ENCODE results near the gene CNNM3.

DNA sequence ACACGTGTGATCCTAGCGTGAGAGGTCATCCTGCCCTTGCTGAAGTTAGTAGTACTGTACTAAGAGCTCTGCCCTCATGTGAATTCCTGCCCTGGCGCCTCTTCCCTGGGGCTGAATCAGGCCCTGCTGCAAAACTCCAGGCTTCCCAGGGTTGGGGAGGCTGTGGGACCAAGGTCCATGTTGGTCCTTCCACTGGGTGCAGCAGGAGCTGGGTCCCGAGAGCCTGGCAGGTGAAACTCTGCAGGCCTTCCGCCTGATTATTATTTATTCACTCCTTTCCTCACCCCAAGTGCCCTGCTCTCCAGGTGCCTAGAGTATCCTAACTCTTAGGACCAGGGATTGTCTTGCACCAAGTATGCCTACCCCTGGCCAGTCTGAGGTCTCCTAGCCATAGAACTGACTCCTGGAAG lies 5.3 kb upstream of the CNNM3 start:
- TF ChIP-seq CTCF (IDR thresholded peaks at IDR 0.05) (no peak), ZFX (IDR thresholded peaks at IDR 0.05; ENCODE audit: borderline replicate concordance) (no peak)
